ENCODE data around the gene ZNF236. TPM values are rescaled to one million over a fixed set of nuclear protein-coding genes. Genes with fewer than 3 reads are reported as not detected.

The ZNF236 gene
- total and polyA plus RNA-seq, 10 of the 15 experiments (the other 5 are each of a cell fraction or from before 2014, with no cell fraction given) = 1.0 to 14.4 (median 5.9) TPM

- BruUV-seq (replicated peaks) = no TSS peak
- POLR2A ChIA-PET = no interaction called here
- TF ChIP-seq POLR2A (IDR thresholded peaks at IDR 0.05; ENCODE audit: low read depth, low read length) (no peak), CTCF (IDR thresholded peaks at IDR 0.05 in 2 of 3, conservative IDR thresholded peaks at IDR 0.05 in 1 of 3; ENCODE audit: control insufficient read depth in 2 of 3, extremely low read depth in 1 of 3, insufficient read depth in 1 of 3, low read depth in 3 of 3, low read length in 3 of 3) (no peak), KLF5 (IDR thresholded peaks at IDR 0.05; ENCODE audit: partially characterized antibody) (no peak), SIN3A (IDR thresholded peaks at IDR 0.05; ENCODE audit: low read depth, low read length) (no peak), SP1 (IDR thresholded peaks at IDR 0.05; ENCODE audit: low read depth, low read length) (no peak), JUND (IDR thresholded peaks at IDR 0.05; ENCODE audit: low read depth, low read length) (no peak), TCF3 (IDR thresholded peaks at IDR 0.05; ENCODE audit: borderline replicate concordance, insufficient read depth, low read depth, low read length) (no peak), IRF5 (IDR thresholded peaks at IDR 0.05; ENCODE audit: borderline replicate concordance) (no peak), IRF3 (IDR thresholded peaks at IDR 0.05) (no peak), CEBPZ (IDR thresholded peaks at IDR 0.05; ENCODE audit: low read depth, low read length) (no peak)
- in situ Hi-C loops (cut with MboI) (no loop called here), intact Hi-C loops (cut with micrococcal nuclease; ENCODE audit: unreplicated experiment) (no loop called here)
- 86% methylated on average over 8 of the region's 8 CpGs for WGBS (ENCODE audit: insufficient coverage, insufficient replicate concordance, low lambda C conversion rate, missing lambda C conversion rate)
- H3K9me3 ChIP-seq (replicated peaks; ENCODE audit: control insufficient read depth, insufficient read depth, low read length) = no peaks in the 10 kb centered on the region
- no peak overlapping the region for H2AFZ ChIP-seq (ENCODE audit: control insufficient read depth, low read depth, low read length)
- no peak overlapping the region for H3K9ac ChIP-seq (ENCODE audit: control insufficient read depth, insufficient read depth, low read length)
- SMC1A ChIA-PET (ENCODE audit: uncharacterized antibody, unreplicated experiment) = interaction anchor here (1.0 kb wide), 1 partner anchor 209 kb away, joined by 3 read pairs; no protein-coding TSS in a partner anchor
- H3K4me2 ChIP-seq (ENCODE audit: control insufficient read depth, insufficient read depth) = no peak overlapping the region
- H3K36me3 ChIP-seq (ENCODE audit: control insufficient read depth in 2 of 2, insufficient read depth in 2 of 2, low read length in 1 of 2) = peaks cover 9 to 14% of the 10 kb centered on the region in 2 experiments
- CTCF ChIA-PET = interaction anchor here (1.1 to 1.5 kb wide), 3 partner anchors 11 to 28 kb away, joined by 3 to 4 read pairs (median 3); no protein-coding TSS in a partner anchor
- FAIRE-seq (no peak), DNase-seq (ENCODE audit: low read depth, low spot score) (no peak), ATAC-seq (no peak)
- no peaks in the 10 kb centered on the region for H3K4me1 ChIP-seq (ENCODE audit: control insufficient read depth, insufficient read depth, low read length)
- no peaks in the 10 kb centered on the region for H3K79me2 ChIP-seq (ENCODE audit: control insufficient read depth, insufficient read depth, low read length)
- no peak overlapping the region for H3K4me3 ChIP-seq
- RAD21 ChIA-PET (ENCODE audit: unreplicated experiment) = interaction anchor here (1.7 kb wide), 2 partner anchors 12 to 200 kb away, joined by 5 to 7 read pairs; no protein-coding TSS in a partner anchor
- H3K27ac ChIP-seq (ENCODE audit: control insufficient read depth, insufficient read depth) = no peak overlapping the region
- no peaks in the 10 kb centered on the region for H3K27me3 ChIP-seq (replicated peaks in 1 of 2; ENCODE audit: control insufficient read depth in 2 of 2, insufficient read depth in 2 of 2, low read length in 1 of 2)
- H4K20me1 ChIP-seq (ENCODE audit: control insufficient read depth, insufficient read depth) = no peaks in the 10 kb centered on the region
These were observed 189.8 kb downstream of the ZNF236 start for GRCh38 chr18:77012120-77012519.
